ENCODE measurements around the gene RXRA.

- TF ChIP-seq CTCF (IDR thresholded peaks at IDR 0.05; ENCODE audit: borderline replicate concordance, extremely low read depth, low read length, poor library complexity, severe bottlenecking) (peak; percentile 9), EZH2 (IDR thresholded peaks at IDR 0.05; ENCODE audit: borderline replicate concordance, low read depth, low read length, severe bottlenecking) (no peak)
These were observed 77.5 kb downstream of the RXRA start for GRCh38 chr9:134403682-134404301.
